PFSK-1 (cell line): ENCODE measurements around the gene ZMYM5.

Experiments used
- POLR2AphosphoS5 ChIP-seq: IDR thresholded peaks from 2 replicates; pipeline ENCODE4 v1.6.1; 2012; ENCODE audit warnings: low read depth, mild to moderate bottlenecking, control low read depth, low read length, moderate library complexity
- REST ChIP-seq, 2 experiments: IDR thresholded peaks; 2 replicates each; pipeline versions ENCODE4 v1.6.1 to v1.8.0; 2011 to 2012; ENCODE audit warnings: low read depth in 2 of 2, low read length in 2 of 2, control low read depth in 1 of 2, inconsistent platforms in 1 of 2, mild to moderate bottlenecking in 1 of 2, moderate library complexity in 1 of 2; ENCODE audit not compliant: insufficient read depth in 1 of 2
- TAF1 ChIP-seq: IDR thresholded peaks from 2 replicates; pipeline ENCODE4 v1.6.1; 2012; ENCODE audit warnings: low read length, control low read depth, borderline replicate concordance; ENCODE audit not compliant: insufficient read depth

DNA sequence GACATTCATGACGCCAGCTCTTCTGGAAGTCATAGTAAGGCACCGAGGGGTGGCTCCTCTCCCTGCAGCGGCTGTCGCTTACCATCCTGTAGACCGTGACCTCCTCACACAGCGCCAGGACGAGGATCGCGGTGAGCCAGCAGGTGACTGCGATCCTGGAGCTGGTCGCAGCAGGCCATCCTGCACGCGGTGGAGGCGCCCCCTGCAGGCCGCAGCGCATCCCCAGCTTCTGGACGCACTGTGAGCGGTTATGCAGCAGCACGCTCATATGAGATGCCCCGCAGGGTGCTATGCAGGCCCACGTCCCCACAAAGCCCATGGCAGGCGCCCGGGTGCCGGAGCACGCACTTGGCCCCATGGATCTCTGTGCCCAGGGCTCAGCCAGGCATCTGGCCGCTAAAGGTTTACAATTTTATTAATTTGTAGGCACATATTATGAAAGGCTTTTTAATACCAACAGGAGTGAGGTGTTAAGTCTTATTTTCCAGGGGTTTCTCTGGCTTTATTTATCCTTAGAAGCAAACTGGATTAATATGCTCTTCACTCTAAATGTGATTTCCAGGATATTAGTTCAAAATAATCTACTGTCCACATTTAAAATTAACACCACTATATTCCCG, 45.1 kb downstream of the ZMYM5 start:
- TF ChIP-seq POLR2AphosphoS5 (no peak), TAF1 (no peak), REST (IDR thresholded peaks at IDR 0.05; ENCODE audit: insufficient read depth in 1 of 2, low read depth in 2 of 2, low read length in 2 of 2) (no peak)
